GM10266 (cell line): ENCODE data around the gene HPGD.

Source experiments
- DNase-seq: peaks from one replicate; pipeline ENCODE4 v3.0.0; 2012; ENCODE audit errors: extremely low spot score
- TF ChIP-seq, protein P1 (sequence below): IDR thresholded peaks from 2 replicates; pipeline ENCODE4 v1.5.1; 2012; ENCODE audit warnings: mild to moderate bottlenecking, low read depth; ENCODE audit not compliant: control insufficient read depth, insufficient read depth; ENCODE audit errors: missing control alignments

The HPGD gene

DNA sequence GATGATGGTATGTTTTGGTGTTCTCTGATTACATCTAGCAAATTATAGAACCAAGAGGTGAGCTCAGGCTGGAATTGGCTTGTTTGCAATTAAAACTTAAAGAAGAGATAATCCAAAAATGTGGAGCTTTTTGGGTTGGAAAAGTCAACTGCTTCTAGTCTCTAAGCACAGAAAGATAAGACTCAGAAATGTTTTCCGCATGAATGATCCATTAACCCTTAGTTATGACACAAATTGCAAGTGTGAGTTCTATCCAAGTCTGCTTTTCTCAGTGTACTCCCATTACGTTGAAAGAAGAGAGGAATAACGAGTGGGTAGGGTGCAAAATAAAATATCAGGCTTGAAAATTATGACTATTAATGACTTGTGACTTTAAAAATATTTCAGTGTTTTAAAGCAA, 38.5 kb downstream of the HPGD start:
- DNase-seq: no peak
- TF ChIP-seq, protein P1, sequence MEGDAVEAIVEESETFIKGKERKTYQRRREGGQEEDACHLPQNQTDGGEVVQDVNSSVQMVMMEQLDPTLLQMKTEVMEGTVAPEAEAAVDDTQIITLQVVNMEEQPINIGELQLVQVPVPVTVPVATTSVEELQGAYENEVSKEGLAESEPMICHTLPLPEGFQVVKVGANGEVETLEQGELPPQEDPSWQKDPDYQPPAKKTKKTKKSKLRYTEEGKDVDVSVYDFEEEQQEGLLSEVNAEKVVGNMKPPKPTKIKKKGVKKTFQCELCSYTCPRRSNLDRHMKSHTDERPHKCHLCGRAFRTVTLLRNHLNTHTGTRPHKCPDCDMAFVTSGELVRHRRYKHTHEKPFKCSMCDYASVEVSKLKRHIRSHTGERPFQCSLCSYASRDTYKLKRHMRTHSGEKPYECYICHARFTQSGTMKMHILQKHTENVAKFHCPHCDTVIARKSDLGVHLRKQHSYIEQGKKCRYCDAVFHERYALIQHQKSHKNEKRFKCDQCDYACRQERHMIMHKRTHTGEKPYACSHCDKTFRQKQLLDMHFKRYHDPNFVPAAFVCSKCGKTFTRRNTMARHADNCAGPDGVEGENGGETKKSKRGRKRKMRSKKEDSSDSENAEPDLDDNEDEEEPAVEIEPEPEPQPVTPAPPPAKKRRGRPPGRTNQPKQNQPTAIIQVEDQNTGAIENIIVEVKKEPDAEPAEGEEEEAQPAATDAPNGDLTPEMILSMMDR: no peak

DNA sequence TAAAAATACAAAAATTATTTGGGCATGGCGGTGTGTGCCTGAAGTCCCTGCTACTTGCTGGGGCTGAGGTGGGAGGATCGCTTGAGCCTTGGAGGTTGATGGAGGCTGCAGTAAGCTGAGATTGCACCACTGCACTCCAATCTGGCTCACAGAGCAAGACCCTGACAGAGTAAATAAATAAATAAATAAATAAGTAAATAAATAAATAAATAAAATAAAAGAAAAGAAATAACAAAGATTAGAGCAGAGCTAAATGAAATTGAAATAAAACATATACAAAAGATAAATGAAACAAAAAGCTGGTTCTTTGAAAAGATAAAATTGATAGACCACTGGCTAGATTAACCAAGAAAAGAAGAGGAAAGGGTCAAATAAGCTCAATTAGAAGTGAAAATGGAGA, 43.1 kb downstream of the HPGD start:
- TF ChIP-seq, protein P1: no peak
- no peak for DNase-seq

DNA sequence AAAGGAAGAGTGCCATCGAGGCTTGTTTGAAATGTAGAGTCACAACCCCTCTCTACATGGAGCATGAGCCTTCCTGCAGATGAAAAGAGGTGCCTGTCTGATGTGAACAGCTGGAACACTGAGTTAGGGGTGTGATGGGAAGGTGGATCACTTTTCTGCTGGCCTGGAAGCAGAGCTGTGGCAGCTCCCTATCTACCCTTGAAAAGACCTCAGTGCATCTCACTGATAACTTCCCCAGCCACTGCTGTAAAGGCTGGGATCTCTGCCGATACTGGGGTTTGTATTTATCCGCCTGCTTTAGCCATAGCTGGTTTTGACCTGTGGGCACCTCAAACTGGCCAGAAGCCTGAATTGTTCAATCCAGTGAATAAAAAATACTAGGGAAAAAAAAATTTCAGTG, 46.8 kb downstream of the HPGD start:
- no peak for DNase-seq
- TF ChIP-seq, protein P1: no peak

DNA sequence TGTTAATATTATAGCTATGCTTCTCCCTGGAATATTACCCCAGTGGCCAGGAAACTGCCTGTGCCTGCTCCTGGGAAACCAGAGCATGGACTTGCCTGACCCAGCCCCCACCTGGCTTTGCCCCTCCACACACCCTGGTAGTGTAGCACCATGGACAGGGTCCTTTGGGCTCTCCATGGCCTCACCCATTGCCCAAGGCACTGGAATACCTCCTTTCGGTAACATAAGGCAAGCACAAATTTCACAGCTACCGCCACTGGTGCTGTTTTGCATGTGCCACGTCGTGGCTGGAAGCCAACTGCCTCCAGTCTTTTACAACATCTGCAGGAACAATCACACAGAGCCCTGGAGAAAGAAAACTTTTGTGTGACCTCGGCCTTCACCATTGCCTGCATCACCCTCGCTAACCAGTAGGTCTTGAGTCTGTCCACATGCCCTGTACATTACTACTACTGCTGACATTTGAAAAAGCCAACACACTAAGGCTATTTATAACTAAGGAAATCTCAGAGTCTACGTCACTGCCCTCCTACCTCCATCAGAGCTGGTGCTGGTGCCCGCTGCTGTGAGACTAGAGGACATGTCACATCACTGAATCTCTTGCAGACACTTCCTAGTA, 47.7 kb downstream of the HPGD start:
- DNase-seq: no peak

DNA sequence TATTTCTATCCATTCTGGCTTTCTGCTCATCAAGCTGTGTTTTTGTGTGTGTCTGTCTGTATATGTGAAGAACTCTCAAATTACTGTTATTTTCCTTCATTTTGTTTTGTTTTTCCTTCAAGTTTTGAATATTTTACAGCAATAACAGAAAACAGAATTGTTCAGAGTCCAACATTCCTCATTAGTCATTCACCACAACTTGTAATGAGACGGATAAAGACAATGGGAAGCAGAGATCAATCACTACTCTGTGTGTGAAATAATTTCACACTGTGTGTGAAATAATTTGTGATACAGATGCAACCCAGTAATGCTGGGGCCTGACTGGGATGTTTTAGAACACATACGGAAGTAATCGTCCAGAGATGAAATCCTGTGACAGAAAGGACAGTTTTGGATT, 55.2 kb downstream of the HPGD start:
- TF ChIP-seq, protein P1: no peak
- no peak for DNase-seq

More for the DNA sequence above, 47.7 kb downstream of the HPGD start:
- TF ChIP-seq, protein P1: no peak

DNA sequence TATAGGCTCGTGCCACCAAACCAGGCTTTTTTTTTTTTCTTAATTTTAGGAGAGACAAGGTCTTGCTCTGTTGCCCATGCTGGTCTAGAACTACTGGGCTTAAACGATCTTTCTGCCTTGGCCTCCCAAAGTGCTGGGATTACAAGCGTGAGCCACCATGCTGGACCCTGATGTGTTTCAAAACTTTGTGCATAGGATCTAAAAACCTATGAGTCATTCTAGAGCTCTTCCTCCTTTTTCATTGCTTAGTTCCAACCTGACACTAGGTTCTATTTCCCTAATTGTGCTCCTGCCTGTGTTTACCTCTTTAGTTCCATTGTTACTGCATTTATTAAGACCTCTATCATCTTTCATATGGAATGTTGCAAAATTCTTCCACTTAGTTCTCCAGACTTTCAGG, 57.3 kb downstream of the HPGD start:
- no peak for DNase-seq
- TF ChIP-seq, protein P1: no peak

DNA sequence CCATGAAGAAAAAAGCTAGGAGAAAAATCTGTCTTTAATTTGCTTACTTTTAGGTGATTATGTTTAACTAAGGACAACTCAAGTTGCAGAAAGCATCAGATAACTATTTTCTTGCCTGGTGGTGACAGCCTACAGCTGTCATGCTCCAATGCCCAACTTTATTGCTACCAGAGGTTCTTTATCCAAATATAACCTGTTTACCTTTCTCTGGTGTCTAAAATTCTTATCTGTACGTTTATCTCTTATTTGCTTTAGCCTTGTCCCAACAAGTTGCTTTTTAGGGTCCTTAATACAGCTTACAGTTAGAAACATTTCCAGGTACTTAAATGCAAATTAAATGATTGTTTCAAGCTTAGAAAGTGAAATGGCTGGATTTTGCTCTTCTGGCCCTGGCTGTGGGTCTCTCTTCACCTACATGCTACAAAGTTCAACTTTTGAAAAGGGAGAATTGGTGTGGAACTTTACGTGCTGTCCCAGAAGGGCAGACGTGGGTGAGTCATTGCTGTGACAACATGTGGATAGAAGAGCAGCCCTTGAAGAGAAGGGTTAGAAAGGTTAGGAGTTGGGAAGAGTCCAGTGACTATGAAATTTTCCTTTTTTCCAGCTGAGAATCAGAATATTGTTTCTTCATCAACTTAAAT, 60.7 kb downstream of the HPGD start:
- DNase-seq: no peak
- TF ChIP-seq, protein P1: no peak
